GM23338 (cell line): ENCODE data around the gene GDF10. TPM values are rescaled to one million over a fixed set of nuclear protein-coding genes. Genes with fewer than 3 reads are reported as not detected.

Experiments used
- ATAC-seq: fragments of 200-7000 bp; cut with Tn5 transposase; 3 replicates; pipeline ENCODE4 v1.9.1; 2020
- DNase-seq: peaks from one replicate; pipeline ENCODE4 v3.0.0-alpha.2; 2015; ENCODE audit warnings: low spot score
- H2AFZ ChIP-seq: fragments of 200-600 bp; sonication (generic); 2 replicates; pipeline ENCODE4 v1.8.0; 2016; ENCODE audit warnings: antibody characterized with exemption, mild to moderate bottlenecking, moderate library complexity
- H3F3A ChIP-seq: fragments of 200-600 bp; sonication (generic); replicated peaks from 2 replicates; pipeline ENCODE4 v1.8.0; 2017; ENCODE audit warnings: antibody characterized with exemption, mixed run types, low read depth
- H3K27ac ChIP-seq: fragments of 200-600 bp; sonication (generic); 2 replicates; pipeline ENCODE4 v1.6.1; 2016; ENCODE audit warnings: low read depth
- H3K27me3 ChIP-seq: fragments of 200-600 bp; sonication (generic); 2 replicates; pipeline ENCODE4 v1.8.0; 2016; ENCODE audit warnings: mild to moderate bottlenecking, mixed run types, moderate library complexity; ENCODE audit not compliant: insufficient read depth
- H3K36me3 ChIP-seq: fragments of 200-600 bp; sonication (generic); 2 replicates; pipeline ENCODE4 v1.8.0; 2016; ENCODE audit warnings: mild to moderate bottlenecking; ENCODE audit not compliant: insufficient read depth
- H3K4me1 ChIP-seq: fragments of 200-600 bp; sonication (generic); 2 replicates; pipeline ENCODE4 v1.8.0; 2016; ENCODE audit warnings: mild to moderate bottlenecking, moderate library complexity; ENCODE audit not compliant: insufficient read depth
- H3K4me2 ChIP-seq: fragments of 200-600 bp; sonication (generic); 2 replicates; pipeline ENCODE4 v1.7.1; 2017; ENCODE audit warnings: mixed run types
- H3K4me3 ChIP-seq: fragments of 200-600 bp; sonication (generic); 2 replicates; pipeline ENCODE4 v1.6.1; 2016; ENCODE audit warnings: mixed run types
- H3K79me2 ChIP-seq: fragments of 200-600 bp; sonication (generic); replicated peaks from 2 replicates; pipeline ENCODE4 v1.8.0; 2017; ENCODE audit warnings: mild to moderate bottlenecking; ENCODE audit not compliant: insufficient read depth
- H3K9me2 ChIP-seq: fragments of 200-600 bp; sonication (generic); 2 replicates; pipeline ENCODE4 v1.8.0; 2017; ENCODE audit not compliant: insufficient read depth
- H4K20me1 ChIP-seq: fragments of 200-600 bp; sonication (generic); replicated peaks from 2 replicates; pipeline ENCODE4 v1.8.0; 2017; ENCODE audit warnings: mild to moderate bottlenecking; ENCODE audit not compliant: insufficient read depth
- H3K27ac Mint-ChIP-seq: 2 replicates; pipeline ENCODE4 v1.8.0; 2020; ENCODE audit warnings: inconsistent platforms, mild to moderate bottlenecking, moderate library complexity, mixed read lengths
- H3K27me3 Mint-ChIP-seq: 3 replicates; pipeline ENCODE4 v1.8.0; 2022; ENCODE audit warnings: low read depth, mild to moderate bottlenecking, moderate library complexity, mixed read lengths, inconsistent platforms; ENCODE audit not compliant: insufficient read depth, poor library complexity
- H3K36me3 Mint-ChIP-seq: 3 replicates; pipeline ENCODE4 v1.8.0; 2021; ENCODE audit warnings: low read depth, mild to moderate bottlenecking, inconsistent platforms, moderate library complexity, mixed read lengths
- H3K4me1 Mint-ChIP-seq: 3 replicates; pipeline ENCODE4 v1.8.0; 2020; ENCODE audit warnings: mild to moderate bottlenecking, inconsistent platforms, mixed read lengths
- H3K4me3 Mint-ChIP-seq: 3 replicates; pipeline ENCODE4 v1.8.0; 2021; ENCODE audit warnings: moderate library complexity, mild to moderate bottlenecking, inconsistent platforms, mixed read lengths
- H3K9me3 Mint-ChIP-seq: 3 replicates; pipeline ENCODE4 v1.8.0; 2020; ENCODE audit warnings: moderate library complexity, mild to moderate bottlenecking, inconsistent platforms, mixed read lengths
- CREB1 ChIP-seq: fragments of 250-450 bp; sonication (Bioruptor Pico); IDR thresholded peaks from 2 replicates; pipeline ENCODE4 v1.5.0; 2020; ENCODE audit warnings: low read depth, mild to moderate bottlenecking, moderate library complexity
- CTCF ChIP-seq, 2 experiments: fragments of 200-600 bp in 1 of 2; sonication (generic) in 1 of 2; conservative IDR thresholded peaks; 2 replicates each; pipeline versions ENCODE4 v1.5.1 to v1.6.1; 2016 to 2017; ENCODE audit warnings: antibody characterized with exemption in 2 of 2, low read depth in 2 of 2, mild to moderate bottlenecking in 2 of 2, moderate library complexity in 1 of 2
- NANOG ChIP-seq: IDR thresholded peaks from 2 replicates; pipeline ENCODE4 v1.6.1; 2016; ENCODE audit warnings: antibody characterized with exemption, borderline replicate concordance
- REST ChIP-seq: IDR thresholded peaks from one replicate; pipeline ENCODE4 v1.6.1; 2018; ENCODE audit warnings: antibody characterized with exemption; ENCODE audit not compliant: unreplicated experiment
- STAT1 ChIP-seq: IDR thresholded peaks from one replicate; pipeline ENCODE4 v1.6.1; 2016; ENCODE audit warnings: antibody characterized with exemption; ENCODE audit not compliant: unreplicated experiment
- ZNF331 ChIP-seq: fragments of 250-450 bp; sonication (Bioruptor Pico); IDR thresholded peaks from 2 replicates; pipeline ENCODE4 v1.5.0; 2020; ENCODE audit warnings: low read depth, mild to moderate bottlenecking, moderate library complexity
- polyA plus RNA-seq: library from polyadenylated mRNA; unstranded; fragments of >200 nt; fragmentation: Nextera tagmentation; extraction: Ambion mirVana; gene quantifications from 2 replicates; pipeline ENCODE4 v1.2.1, GENCODE V29; 2016
- total RNA-seq: library from RNA; depleted of rRNA; stranded (reverse); fragments of >200 nt; shearing (Covaris generic); gene quantifications from 2 replicates; pipeline ENCODE4 v1.2.3, GENCODE V29; 2014

The GDF10 gene
- total and polyA plus RNA-seq, 2 experiments from 2014 or later = 0.21 TPM; not detected in 1

- TF ChIP-seq REST = no peak
- no peak for TF ChIP-seq ZNF331 (CRISPR knock-in tag)
Measured at GRCh38 chr10:47339759-47340607, 40.0 kb downstream of the GDF10 start (continued).

- peak; percentile 83 for ATAC-seq
- Mint-ChIP-seq H3K27ac (peak overlapping the region; percentile 5; the same call in 1 of the 2 replicates), H3K9me3 (no peaks in the 10 kb centered on the region), H3K4me1 (peaks cover 27% of the 10 kb centered on the region), H3K36me3 (no peaks in the 10 kb centered on the region), H3K4me3 (no peak overlapping the region), H3K27me3 (peaks cover 8% of the 10 kb centered on the region)
- H3K27me3 ChIP-seq = no peaks in the 10 kb centered on the region
- no peaks in the 10 kb centered on the region for H3F3A ChIP-seq
- no peak overlapping the region for H3K27ac ChIP-seq
- peaks cover 7% of the 10 kb centered on the region; the same call in 1 of the 2 replicates for H3K4me1 ChIP-seq
- no peak overlapping the region for H2AFZ ChIP-seq
- H3K4me2 ChIP-seq = no peak overlapping the region
- TF ChIP-seq CREB1 (peak; percentile 43; the same call in 1 of the 2 replicates), NANOG (no peak), CTCF (conservative IDR thresholded peaks at IDR 0.05; ENCODE audit: low read depth in 2 of 2) (peak; percentile 91 to 95), STAT1 (no peak)
- H3K4me3 ChIP-seq = no peak overlapping the region
- no peaks in the 10 kb centered on the region for H3K9me2 ChIP-seq
- H4K20me1 ChIP-seq = no peaks in the 10 kb centered on the region
- H3K79me2 ChIP-seq = no peaks in the 10 kb centered on the region
- no peaks in the 10 kb centered on the region for H3K36me3 ChIP-seq
- peak; percentile 69 for DNase-seq
Measured at GRCh38 chr10:47340608-47341170, 40.7 kb downstream of the GDF10 start.
